WTC11 (cell line): ENCODE results near the gene GRM8. TPM values are rescaled to one million over a fixed set of nuclear protein-coding genes. Genes with fewer than 3 reads are reported as not detected.

Experiments used
- ATAC-seq: fragments of 200-7000 bp; cut with Tn5 transposase; 2 replicates; pipeline ENCODE4 v1.10.0; 2021; ENCODE audit warnings: mild to moderate bottlenecking, moderate library complexity
- CTCF ChIA-PET: fragments of 300-600 bp; sonication (Branson Sonifier 250); formaldehyde crosslinking; loops from one replicate; lab custom pipeline; 2021; ENCODE audit warnings: antibody characterized with exemption; lab: Charles Lee
- POLR2A ChIA-PET: fragments of 350-600 bp; sonication (Branson Sonifier 250); formaldehyde crosslinking; loops from one replicate; lab custom pipeline; 2021; ENCODE audit warnings: antibody characterized with exemption; lab: Charles Lee
- DNase-seq: peaks from one replicate; pipeline ENCODE4 v3.0.0; 2021; ENCODE audit warnings: low spot score
- H3K27ac Mint-ChIP-seq: 2 replicates; pipeline ENCODE4 v1.8.0; 2021; ENCODE audit warnings: mixed read lengths
- H3K27me3 Mint-ChIP-seq: 2 replicates; pipeline ENCODE4 v1.8.0; 2021; ENCODE audit warnings: low read depth, mild to moderate bottlenecking, moderate library complexity, mixed read lengths
- H3K36me3 Mint-ChIP-seq: 2 replicates; pipeline ENCODE4 v1.8.0; 2021; ENCODE audit warnings: mixed read lengths
- H3K4me1 Mint-ChIP-seq: 2 replicates; pipeline ENCODE4 v1.8.0; 2022; ENCODE audit warnings: mixed read lengths
- H3K4me3 Mint-ChIP-seq: 2 replicates; pipeline ENCODE4 v1.8.0; 2021; ENCODE audit warnings: mild to moderate bottlenecking, moderate library complexity, mixed read lengths
- H3K9me3 Mint-ChIP-seq: 2 replicates; pipeline ENCODE4 v1.8.0; 2021; ENCODE audit warnings: mixed read lengths
- FOXK1 ChIP-seq: sonication (generic); formaldehyde crosslinking; IDR thresholded peaks from 2 replicates; pipeline ENCODE4 v1.8.0; 2022; ENCODE audit warnings: mild to moderate bottlenecking, moderate library complexity, missing genetic modification reagents
- FOXP4 ChIP-seq: sonication (generic); formaldehyde crosslinking; IDR thresholded peaks from 2 replicates; pipeline ENCODE4 v1.8.0; 2022; ENCODE audit warnings: mild to moderate bottlenecking, missing genetic modification reagents
- NFYB ChIP-seq: sonication (generic); formaldehyde crosslinking; conservative IDR thresholded peaks from 2 replicates; pipeline ENCODE4 v1.8.0; 2022; ENCODE audit warnings: low read depth, missing genetic modification reagents
- NR1H2 ChIP-seq: sonication (generic); formaldehyde crosslinking; IDR thresholded peaks from 2 replicates; pipeline ENCODE4 v1.9.0; 2021; ENCODE audit warnings: mild to moderate bottlenecking, moderate library complexity, missing genetic modification reagents
- PRDM15 ChIP-seq: sonication (generic); formaldehyde crosslinking; IDR thresholded peaks from 2 replicates; pipeline ENCODE4 v1.8.0; 2022; ENCODE audit warnings: missing genetic modification reagents
- RORB ChIP-seq: fragments of 250-450 bp; sonication (Bioruptor Pico); IDR thresholded peaks from 2 replicates; pipeline ENCODE4 v1.9.0; 2021; ENCODE audit warnings: mild to moderate bottlenecking
- SP1 ChIP-seq: sonication (generic); formaldehyde crosslinking; conservative IDR thresholded peaks from 2 replicates; pipeline ENCODE4 v1.8.1; 2022; ENCODE audit warnings: missing genetic modification reagents
- STAT6 ChIP-seq: sonication (generic); formaldehyde crosslinking; conservative IDR thresholded peaks from 2 replicates; pipeline ENCODE4 v1.8.1; 2023; ENCODE audit warnings: mild to moderate bottlenecking, low read depth, missing genetic modification reagents, moderate library complexity
- TCF7 ChIP-seq: sonication (generic); formaldehyde crosslinking; IDR thresholded peaks from 2 replicates; pipeline ENCODE4 v1.8.0; 2022; ENCODE audit warnings: mild to moderate bottlenecking, low read depth, missing genetic modification reagents, moderate library complexity
- USF1 ChIP-seq: sonication (generic); formaldehyde crosslinking; IDR thresholded peaks from 2 replicates; pipeline ENCODE4 v1.8.0; 2022; ENCODE audit warnings: mild to moderate bottlenecking, missing genetic modification reagents
- USF2 ChIP-seq: sonication (generic); formaldehyde crosslinking; IDR thresholded peaks from 2 replicates; pipeline ENCODE4 v1.8.1; 2023; ENCODE audit warnings: mild to moderate bottlenecking, missing genetic modification reagents, moderate library complexity
- ZBTB43 ChIP-seq: sonication (generic); formaldehyde crosslinking; IDR thresholded peaks from 2 replicates; pipeline ENCODE4 v1.8.1; 2023; ENCODE audit warnings: mild to moderate bottlenecking, missing genetic modification reagents
- ZNF219 ChIP-seq: sonication (generic); formaldehyde crosslinking; IDR thresholded peaks from 2 replicates; pipeline ENCODE4 v1.8.0; 2023; ENCODE audit warnings: missing genetic modification reagents, mild to moderate bottlenecking, borderline replicate concordance
- ZNF396 ChIP-seq: fragments of 250-450 bp; sonication (Bioruptor Pico); IDR thresholded peaks from 2 replicates; pipeline ENCODE4 v1.8.0; 2021; ENCODE audit warnings: mild to moderate bottlenecking, moderate library complexity, borderline replicate concordance
- ZNF423 ChIP-seq: fragments of 250-450 bp; sonication (Bioruptor Pico); IDR thresholded peaks from 2 replicates; pipeline ENCODE4 v2.1.2; 2022; ENCODE audit warnings: mild to moderate bottlenecking, moderate library complexity
- total RNA-seq: library from RNA; stranded (reverse); gene quantifications from 3 replicates; pipeline ENCODE4 v1.2.3, GENCODE V29; 2021
- TF ChIP-seq, protein P1 (sequence below): sonication (generic); formaldehyde crosslinking; IDR thresholded peaks from 2 replicates; pipeline ENCODE4 v1.8.1; 2022; ENCODE audit warnings: missing genetic modification reagents, borderline replicate concordance

GRM8 gene
- total RNA-seq, 1 experiment from 2014 or later, result 2.3 TPM

- ChIA-PET CTCF (no interaction called here), POLR2A (no interaction called here)
- Mint-ChIP-seq H3K4me3 (no peak overlapping the region), H3K9me3 (no peaks in the 10 kb centered on the region)
- ATAC-seq, result no peak
- TF ChIP-seq USF1, result no peak
- TF ChIP-seq NR1H2 (CRISPR knock-in tag), result no peak
- TF ChIP-seq, protein P1, sequence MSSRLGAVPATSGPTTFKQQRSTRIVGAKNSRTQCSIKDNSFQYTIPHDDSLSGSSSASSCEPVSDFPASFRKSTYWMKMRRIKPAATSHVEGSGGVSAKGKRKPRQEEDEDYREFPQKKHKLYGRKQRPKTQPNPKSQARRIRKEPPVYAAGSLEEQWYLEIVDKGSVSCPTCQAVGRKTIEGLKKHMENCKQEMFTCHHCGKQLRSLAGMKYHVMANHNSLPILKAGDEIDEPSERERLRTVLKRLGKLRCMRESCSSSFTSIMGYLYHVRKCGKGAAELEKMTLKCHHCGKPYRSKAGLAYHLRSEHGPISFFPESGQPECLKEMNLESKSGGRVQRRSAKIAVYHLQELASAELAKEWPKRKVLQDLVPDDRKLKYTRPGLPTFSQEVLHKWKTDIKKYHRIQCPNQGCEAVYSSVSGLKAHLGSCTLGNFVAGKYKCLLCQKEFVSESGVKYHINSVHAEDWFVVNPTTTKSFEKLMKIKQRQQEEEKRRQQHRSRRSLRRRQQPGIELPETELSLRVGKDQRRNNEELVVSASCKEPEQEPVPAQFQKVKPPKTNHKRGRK (CRISPR knock-in tag), result no peak
- no peak for TF ChIP-seq SP1
- no peak for TF ChIP-seq ZNF396 (CRISPR knock-in tag)
- TF ChIP-seq, all 79 proteins: peak for 0
- Mint-ChIP-seq H3K27me3 (no peaks in the 10 kb centered on the region), H3K4me1 (no peaks in the 10 kb centered on the region), H3K27ac (no peak overlapping the region; the same call in 1 of the 2 replicates), H3K36me3 (no peaks in the 10 kb centered on the region)
- no peak for DNase-seq
These were observed 816.4 kb downstream of the GRM8 start for GRCh38 chr7:126436213-126436868.

- no peak for DNase-seq
- H3K36me3 Mint-ChIP-seq, result no peaks in the 10 kb centered on the region
- no peak for TF ChIP-seq ZNF396 (CRISPR knock-in tag)
- no peak for TF ChIP-seq FOXP4 (CRISPR knock-in tag)
- TF ChIP-seq STAT6 (CRISPR knock-in tag), result no peak
- TF ChIP-seq USF2, result no peak
- TF ChIP-seq RORB (CRISPR knock-in tag), result no peak
- no peak for TF ChIP-seq FOXK1 (CRISPR knock-in tag)
- no peak for TF ChIP-seq TCF7 (CRISPR knock-in tag)
- TF ChIP-seq ZNF423 (CRISPR knock-in tag), result no peak
- no peak for TF ChIP-seq PRDM15 (CRISPR knock-in tag)
- no peak for TF ChIP-seq ZBTB43 (CRISPR knock-in tag)
- no peak for TF ChIP-seq ZNF219 (CRISPR knock-in tag)
- no peak for TF ChIP-seq NFYB
- TF ChIP-seq, all 79 proteins: peak for 0
- no peak for ATAC-seq
- no peak overlapping the region for H3K4me3 Mint-ChIP-seq
- no peaks in the 10 kb centered on the region for H3K27me3 Mint-ChIP-seq
- H3K27ac Mint-ChIP-seq, result no peak overlapping the region
- ChIA-PET POLR2A (no interaction called here), CTCF (interaction anchor here (1.4 kb wide), 1 partner anchor 28 kb away, joined by 3 read pairs; no protein-coding TSS in a partner anchor)
- H3K4me1 Mint-ChIP-seq, result peaks cover 6% of the 10 kb centered on the region
- H3K9me3 Mint-ChIP-seq, result no peaks in the 10 kb centered on the region
These were observed 826.1 kb downstream of the GRM8 start for GRCh38 chr7:126426652-126427051.
